IMR-90 (cell line): ENCODE measurements around the gene AMZ1.

Source experiments
- MXI1 ChIP-seq: IDR thresholded peaks from 2 replicates; pipeline ENCODE4 v1.6.1; 2012; ENCODE audit warnings: low read depth, mild to moderate bottlenecking, low read length, moderate library complexity, borderline replicate concordance
- POLR2A ChIP-seq: IDR thresholded peaks from 2 replicates; pipeline ENCODE4 v1.6.1; 2012; ENCODE audit warnings: mild to moderate bottlenecking, low read depth, low read length
- RAD21 ChIP-seq: IDR thresholded peaks from 2 replicates; pipeline ENCODE4 v1.6.1; 2012; ENCODE audit warnings: low read length, improper control_type of control experiment
- TF ChIP-seq, protein P1 (sequence below): conservative IDR thresholded peaks from 2 replicates; pipeline ENCODE4 v1.5.1; 2012; ENCODE audit warnings: mild to moderate bottlenecking, low read depth, low read length, improper control_type of control experiment

DNA sequence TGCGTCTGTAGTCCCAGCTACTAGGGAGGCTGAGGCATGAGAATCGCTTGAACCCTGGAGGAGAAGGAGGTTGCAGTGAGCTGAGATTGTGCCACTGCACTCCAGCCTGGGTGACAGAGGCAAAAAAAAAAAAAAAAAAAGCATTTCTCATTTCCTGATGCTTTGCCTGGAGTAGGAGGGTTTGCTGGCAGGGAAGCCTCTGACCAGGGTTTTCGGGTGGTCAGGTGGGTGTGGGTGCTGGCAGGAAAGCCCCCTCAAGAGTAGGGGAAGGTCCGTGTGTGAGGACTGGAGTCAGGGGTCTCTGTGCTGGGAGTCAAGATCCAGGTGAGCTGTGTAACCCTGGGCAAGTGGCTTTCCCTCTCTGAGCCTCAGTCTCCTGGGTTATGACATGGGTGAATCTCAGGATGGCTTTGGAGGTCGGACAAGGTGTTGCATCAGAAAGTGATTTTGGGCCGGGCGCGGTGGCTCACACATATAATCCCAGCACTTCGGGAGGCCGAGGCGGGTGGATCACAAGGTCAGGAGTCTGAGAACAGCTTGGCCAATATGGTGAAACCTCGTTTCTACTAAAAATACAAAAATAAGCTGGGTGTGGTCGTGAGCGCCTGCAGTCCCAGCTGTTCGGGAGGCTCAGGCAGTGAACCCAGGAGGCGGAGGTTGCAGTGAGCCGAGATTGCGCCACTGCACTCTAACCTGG, 3.2 kb downstream of the AMZ1 start:
- TF ChIP-seq RAD21 = no peak
- no peak for TF ChIP-seq POLR2A
- TF ChIP-seq, protein P1, sequence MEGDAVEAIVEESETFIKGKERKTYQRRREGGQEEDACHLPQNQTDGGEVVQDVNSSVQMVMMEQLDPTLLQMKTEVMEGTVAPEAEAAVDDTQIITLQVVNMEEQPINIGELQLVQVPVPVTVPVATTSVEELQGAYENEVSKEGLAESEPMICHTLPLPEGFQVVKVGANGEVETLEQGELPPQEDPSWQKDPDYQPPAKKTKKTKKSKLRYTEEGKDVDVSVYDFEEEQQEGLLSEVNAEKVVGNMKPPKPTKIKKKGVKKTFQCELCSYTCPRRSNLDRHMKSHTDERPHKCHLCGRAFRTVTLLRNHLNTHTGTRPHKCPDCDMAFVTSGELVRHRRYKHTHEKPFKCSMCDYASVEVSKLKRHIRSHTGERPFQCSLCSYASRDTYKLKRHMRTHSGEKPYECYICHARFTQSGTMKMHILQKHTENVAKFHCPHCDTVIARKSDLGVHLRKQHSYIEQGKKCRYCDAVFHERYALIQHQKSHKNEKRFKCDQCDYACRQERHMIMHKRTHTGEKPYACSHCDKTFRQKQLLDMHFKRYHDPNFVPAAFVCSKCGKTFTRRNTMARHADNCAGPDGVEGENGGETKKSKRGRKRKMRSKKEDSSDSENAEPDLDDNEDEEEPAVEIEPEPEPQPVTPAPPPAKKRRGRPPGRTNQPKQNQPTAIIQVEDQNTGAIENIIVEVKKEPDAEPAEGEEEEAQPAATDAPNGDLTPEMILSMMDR = no peak
- no peak for TF ChIP-seq MXI1
